ENCODE measurements around the gene FLRT2.

The FLRT2 gene

DNA sequence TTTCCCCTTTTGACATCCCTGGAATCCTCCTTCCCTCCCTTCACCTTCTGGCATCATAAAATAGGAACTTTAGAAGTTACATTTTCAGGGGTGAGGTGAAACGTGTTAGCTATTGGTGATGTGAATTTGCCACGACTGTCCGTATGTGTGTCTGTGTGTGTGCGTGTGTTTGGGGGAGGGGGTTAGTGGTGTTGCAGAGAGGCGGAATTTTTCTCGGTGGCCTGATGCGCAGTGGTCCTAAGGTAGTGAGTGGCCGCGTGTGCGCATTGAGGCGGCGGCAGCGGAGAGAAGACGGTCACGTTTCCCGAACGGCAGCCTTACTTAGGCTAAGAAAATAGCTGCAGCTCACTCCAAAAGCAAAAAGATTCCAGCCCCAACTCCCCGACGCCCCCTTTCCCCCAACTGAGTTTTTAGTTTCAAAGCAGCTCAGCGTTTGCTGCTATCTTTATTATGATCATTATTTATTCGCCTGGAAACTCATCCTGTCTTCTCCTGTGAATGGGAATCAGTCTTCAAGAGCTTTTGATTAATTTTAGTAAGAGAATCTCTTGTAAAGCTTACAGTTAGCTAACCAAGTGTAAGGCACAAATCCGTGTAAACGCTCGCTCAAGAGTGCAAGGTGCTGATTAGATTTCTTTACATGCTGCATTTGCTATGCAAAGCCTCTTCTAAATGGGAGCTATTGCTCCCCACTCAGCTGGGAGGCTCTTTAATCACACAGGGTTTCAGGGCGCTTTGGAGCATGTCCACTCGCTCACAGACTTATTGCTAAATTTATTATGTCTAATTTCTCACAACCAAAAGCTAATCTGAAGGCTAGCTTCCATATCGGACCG is 4.7 kb downstream of the FLRT2 start:
- Histone ChIP-seq H3K27me3 (ENCODE audit: insufficient read depth, low read depth, severe bottlenecking) (peaks cover 22% of the 10 kb centered on the region), H3K9me3 (ENCODE audit: severe bottlenecking) (no peaks in the 10 kb centered on the region), H3K4me3 (ENCODE audit: low read depth, low read length) (peak overlapping the region; percentile 84), H3K27ac (no peak overlapping the region), H3K36me3 (no peaks in the 10 kb centered on the region)
- peak; percentile 6 for DNase-seq
- TF ChIP-seq, protein P1, sequence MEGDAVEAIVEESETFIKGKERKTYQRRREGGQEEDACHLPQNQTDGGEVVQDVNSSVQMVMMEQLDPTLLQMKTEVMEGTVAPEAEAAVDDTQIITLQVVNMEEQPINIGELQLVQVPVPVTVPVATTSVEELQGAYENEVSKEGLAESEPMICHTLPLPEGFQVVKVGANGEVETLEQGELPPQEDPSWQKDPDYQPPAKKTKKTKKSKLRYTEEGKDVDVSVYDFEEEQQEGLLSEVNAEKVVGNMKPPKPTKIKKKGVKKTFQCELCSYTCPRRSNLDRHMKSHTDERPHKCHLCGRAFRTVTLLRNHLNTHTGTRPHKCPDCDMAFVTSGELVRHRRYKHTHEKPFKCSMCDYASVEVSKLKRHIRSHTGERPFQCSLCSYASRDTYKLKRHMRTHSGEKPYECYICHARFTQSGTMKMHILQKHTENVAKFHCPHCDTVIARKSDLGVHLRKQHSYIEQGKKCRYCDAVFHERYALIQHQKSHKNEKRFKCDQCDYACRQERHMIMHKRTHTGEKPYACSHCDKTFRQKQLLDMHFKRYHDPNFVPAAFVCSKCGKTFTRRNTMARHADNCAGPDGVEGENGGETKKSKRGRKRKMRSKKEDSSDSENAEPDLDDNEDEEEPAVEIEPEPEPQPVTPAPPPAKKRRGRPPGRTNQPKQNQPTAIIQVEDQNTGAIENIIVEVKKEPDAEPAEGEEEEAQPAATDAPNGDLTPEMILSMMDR (IDR thresholded peaks at IDR 0.05; ENCODE audit: low read depth, low read length), result no peak

DNA sequence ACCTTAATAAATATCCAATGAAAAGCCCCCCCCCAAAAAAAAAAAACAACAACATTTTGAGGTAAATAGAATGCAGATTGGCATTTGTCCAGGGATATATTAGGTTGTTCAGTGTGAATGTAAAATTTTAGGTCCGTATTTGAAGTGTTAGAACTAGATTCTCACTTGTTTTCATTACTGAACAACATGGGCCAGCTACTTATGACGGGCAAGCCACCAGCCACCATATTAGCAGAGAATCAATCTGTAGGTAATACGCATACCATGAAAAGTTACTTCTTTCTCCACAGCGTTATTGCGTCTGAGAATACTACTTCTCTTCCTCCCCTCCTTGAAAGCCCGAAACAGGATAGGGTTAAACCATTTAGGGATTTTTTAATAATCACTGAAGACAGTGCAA is 5.4 kb downstream of the FLRT2 start:
- DNase-seq, result no peak
- no peaks in the 10 kb centered on the region for H3K9me3 ChIP-seq (ENCODE audit: severe bottlenecking)
- TF ChIP-seq, protein P1 (IDR thresholded peaks at IDR 0.05; ENCODE audit: low read depth, low read length), result no peak
- no peak overlapping the region for H3K4me3 ChIP-seq (ENCODE audit: low read depth, low read length)
- H3K27me3 ChIP-seq (ENCODE audit: insufficient read depth, low read depth, severe bottlenecking), result peaks cover 16% of the 10 kb centered on the region
- no peaks in the 10 kb centered on the region for H3K36me3 ChIP-seq
- H3K27ac ChIP-seq, result no peak overlapping the region

DNA sequence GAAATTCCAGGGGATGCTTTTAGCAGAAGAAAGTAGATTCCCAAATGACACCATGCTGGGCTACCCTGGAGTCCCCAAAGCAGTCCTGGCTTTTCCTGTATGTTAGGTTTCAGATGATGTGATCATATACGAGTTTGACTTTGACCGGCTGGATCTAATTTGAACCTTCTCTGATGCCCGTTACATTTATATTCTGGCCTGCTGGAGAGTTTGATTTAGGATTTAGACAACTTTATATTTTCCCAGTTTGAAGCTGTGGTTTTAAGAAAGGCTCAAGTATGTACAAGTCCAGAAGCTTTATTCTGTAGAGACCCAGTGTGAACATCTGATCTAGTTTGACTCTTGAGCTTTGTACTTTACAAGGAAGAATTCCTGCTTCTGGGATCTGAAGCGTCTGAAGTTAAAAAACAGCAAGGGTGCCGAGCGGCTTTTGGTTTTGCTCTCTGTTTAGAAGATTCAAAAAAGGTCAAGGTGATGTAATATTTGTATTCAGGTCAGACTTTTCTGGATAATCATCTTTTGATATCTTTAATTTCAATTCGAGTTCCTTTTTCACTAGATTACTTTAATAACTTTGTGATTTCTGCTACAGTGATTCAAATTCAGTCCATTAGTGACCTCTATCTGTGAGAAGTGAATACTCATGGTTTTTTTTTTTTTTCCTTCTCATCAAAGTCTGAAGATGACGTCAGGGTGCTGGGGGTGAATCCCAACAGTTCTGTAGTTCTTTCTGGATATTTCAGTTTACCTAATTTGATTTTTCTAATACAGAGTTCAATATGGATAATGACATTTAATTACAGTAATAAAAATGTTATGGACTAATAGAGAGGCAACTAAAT is 6.3 kb downstream of the FLRT2 start:
- H3K9me3 ChIP-seq (ENCODE audit: severe bottlenecking), result no peaks in the 10 kb centered on the region
- TF ChIP-seq, protein P1 (IDR thresholded peaks at IDR 0.05; ENCODE audit: low read depth, low read length), result no peak
- no peaks in the 10 kb centered on the region for H3K36me3 ChIP-seq
- no peak overlapping the region for H3K4me3 ChIP-seq (ENCODE audit: low read depth, low read length)
- DNase-seq, result no peak
- peaks cover 8% of the 10 kb centered on the region for H3K27me3 ChIP-seq (ENCODE audit: insufficient read depth, low read depth, severe bottlenecking)
- H3K27ac ChIP-seq, result no peak overlapping the region

DNA sequence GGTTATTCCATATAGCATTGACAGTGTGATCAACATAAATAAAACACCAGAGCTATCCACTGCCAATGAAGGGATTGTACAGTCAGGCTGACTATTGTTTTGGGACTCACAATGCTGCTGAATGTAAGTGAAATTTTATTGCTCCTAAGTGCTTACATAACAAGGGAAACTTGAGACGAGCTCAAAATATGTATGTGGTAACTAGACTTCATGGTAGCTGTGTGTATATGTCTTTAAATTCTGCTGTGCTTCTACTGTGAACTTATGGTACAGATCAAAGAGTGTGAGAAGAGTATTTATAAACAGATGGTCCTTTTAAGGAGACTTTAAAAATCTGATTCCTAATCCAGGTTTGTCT is 6.9 kb downstream of the FLRT2 start:
- H3K4me3 ChIP-seq (ENCODE audit: low read depth, low read length), result no peak overlapping the region
- peaks cover 4% of the 10 kb centered on the region for H3K27me3 ChIP-seq (ENCODE audit: insufficient read depth, low read depth, severe bottlenecking)
- DNase-seq, result no peak
- TF ChIP-seq, protein P1 (IDR thresholded peaks at IDR 0.05; ENCODE audit: low read depth, low read length), result no peak
- H3K27ac ChIP-seq, result no peak overlapping the region
- H3K36me3 ChIP-seq, result no peaks in the 10 kb centered on the region
- H3K9me3 ChIP-seq (ENCODE audit: severe bottlenecking), result no peaks in the 10 kb centered on the region

DNA sequence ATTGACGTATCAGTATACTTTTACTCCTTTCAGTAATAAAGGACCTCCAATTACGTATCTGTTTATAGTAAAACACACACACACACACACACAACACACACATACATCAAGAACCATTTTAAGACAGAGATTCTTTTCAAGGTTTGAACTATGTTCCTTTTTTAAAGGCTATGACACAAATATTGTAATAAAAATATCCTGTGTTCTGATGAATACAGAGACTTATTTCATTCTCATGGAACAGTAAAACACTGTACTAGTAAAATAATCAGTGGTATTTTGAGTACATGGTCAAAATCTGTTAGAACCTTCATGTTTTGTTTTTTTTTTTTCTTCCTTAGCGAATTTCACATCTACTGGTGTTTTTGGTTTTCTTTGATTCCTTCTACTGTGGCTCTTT is 7.6 kb downstream of the FLRT2 start:
- TF ChIP-seq, protein P1 (IDR thresholded peaks at IDR 0.05; ENCODE audit: low read depth, low read length), result no peak
- H3K36me3 ChIP-seq, result no peaks in the 10 kb centered on the region
- H3K4me3 ChIP-seq (ENCODE audit: low read depth, low read length), result no peak overlapping the region
- no peak for DNase-seq
- H3K9me3 ChIP-seq (ENCODE audit: severe bottlenecking), result no peaks in the 10 kb centered on the region
- peaks cover 4% of the 10 kb centered on the region for H3K27me3 ChIP-seq (ENCODE audit: insufficient read depth, low read depth, severe bottlenecking)
- H3K27ac ChIP-seq, result no peak overlapping the region
